Prostate gland (tissue), 2 donors: Measurements from ENCODE around the gene RIPK4.

ENCODE experiments used
- POLR2A ChIP-seq: fragments of 450-650 bp; IDR thresholded peaks from one replicate; pipeline ENCODE4 v1.6.1; 2016; ENCODE audit warnings: antibody characterized with exemption, mild to moderate bottlenecking
- TF ChIP-seq, protein P1 (sequence below), 4 experiments: fragments of 200-600 bp in 2 of 4; fragments of 450-650 bp in 2 of 4; sonication (generic) in 2 of 4; IDR thresholded peaks; 1 replicate in 3 of 4; 2 replicates in 1 of 4; pipeline ENCODE4 v1.5.1; 2016 to 2019; ENCODE audit warnings: antibody characterized with exemption in 4 of 4, mild to moderate bottlenecking in 2 of 4, moderate library complexity in 2 of 4

DNA sequence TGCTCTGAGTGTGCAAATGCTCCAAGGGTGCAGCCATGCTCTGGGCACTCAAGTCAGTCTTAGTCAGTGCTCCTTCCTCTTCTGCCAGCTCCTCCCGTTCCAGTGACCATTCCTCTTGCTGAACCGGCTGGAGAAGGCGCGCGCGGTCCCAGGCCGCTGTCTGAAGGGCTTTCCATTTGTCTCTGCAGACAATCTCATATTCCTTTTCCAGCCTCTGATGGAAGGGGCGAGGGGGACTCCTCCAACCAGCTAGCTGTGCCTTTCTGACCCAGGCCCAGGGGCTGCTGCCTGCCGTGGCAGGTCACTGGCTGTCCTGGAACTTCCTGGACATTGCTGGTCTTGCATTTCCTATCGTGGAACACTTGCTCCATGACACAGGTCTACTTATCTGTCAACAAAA, 67.5 kb downstream of the RIPK4 start:
- TF ChIP-seq, protein P1, sequence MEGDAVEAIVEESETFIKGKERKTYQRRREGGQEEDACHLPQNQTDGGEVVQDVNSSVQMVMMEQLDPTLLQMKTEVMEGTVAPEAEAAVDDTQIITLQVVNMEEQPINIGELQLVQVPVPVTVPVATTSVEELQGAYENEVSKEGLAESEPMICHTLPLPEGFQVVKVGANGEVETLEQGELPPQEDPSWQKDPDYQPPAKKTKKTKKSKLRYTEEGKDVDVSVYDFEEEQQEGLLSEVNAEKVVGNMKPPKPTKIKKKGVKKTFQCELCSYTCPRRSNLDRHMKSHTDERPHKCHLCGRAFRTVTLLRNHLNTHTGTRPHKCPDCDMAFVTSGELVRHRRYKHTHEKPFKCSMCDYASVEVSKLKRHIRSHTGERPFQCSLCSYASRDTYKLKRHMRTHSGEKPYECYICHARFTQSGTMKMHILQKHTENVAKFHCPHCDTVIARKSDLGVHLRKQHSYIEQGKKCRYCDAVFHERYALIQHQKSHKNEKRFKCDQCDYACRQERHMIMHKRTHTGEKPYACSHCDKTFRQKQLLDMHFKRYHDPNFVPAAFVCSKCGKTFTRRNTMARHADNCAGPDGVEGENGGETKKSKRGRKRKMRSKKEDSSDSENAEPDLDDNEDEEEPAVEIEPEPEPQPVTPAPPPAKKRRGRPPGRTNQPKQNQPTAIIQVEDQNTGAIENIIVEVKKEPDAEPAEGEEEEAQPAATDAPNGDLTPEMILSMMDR (IDR thresholded peaks at IDR 0.05), result no peak
- no peak for TF ChIP-seq POLR2A
